HepG2 (cell line): ENCODE data around the gene RPGRIP1. TPM values are rescaled to one million over a fixed set of nuclear protein-coding genes. Genes with fewer than 3 reads are reported as not detected.
A peak's percentile ranks its signal among the peaks of the same experiment; 100 is the strongest.

ENCODE experiments used
- ATAC-seq: fragments of 200-7000 bp; cut with Tn5 transposase; 3 replicates; pipeline ENCODE4 v1.9.1; 2020; ENCODE audit warnings: mild to moderate bottlenecking, moderate library complexity
- BruUV-seq: library from RNA; stranded (reverse); fragments of 400-500 nt; replicated peaks from 2 replicates; lab custom pipeline; 2021; lab: Mats Ljungman, UMichigan
- CTCF ChIA-PET: fragments of 300-600 bp; formaldehyde crosslinking; extraction: SDS; loops from one replicate; lab custom pipeline; 2021; ENCODE audit warnings: low total read pairs, inconsistent platforms, low intra/inter-chr PET ratio; lab: Yijun Ruan, JAX
- POLR2A ChIA-PET: fragments of 350-600 bp; sonication (Branson Sonifier 250); formaldehyde crosslinking; loops from one replicate; lab custom pipeline; 2020; ENCODE audit warnings: antibody characterized with exemption, inconsistent platforms; lab: Yijun Ruan, JAX
- DNase-seq: peaks from one replicate; pipeline ENCODE4 v3.0.0-alpha.2; 2015; ENCODE audit warnings: low spot score
- FAIRE-seq: peaks from 3 replicates; lab custom pipeline; 2011; peaks lifted over from hg19 to GRCh38; lab: Jason Lieb, UNC
- H2AFZ ChIP-seq: one replicate; pipeline ENCODE4 v1.6.1; 2011; ENCODE audit warnings: low read length, inconsistent platforms
- H3K27ac ChIP-seq: fragments of 300-600 bp; 3 replicates; pipeline ENCODE4 v1.8.0; 2011; ENCODE audit warnings: mixed run types, mild to moderate bottlenecking, mixed read lengths, low read length, inconsistent platforms; ENCODE audit not compliant: insufficient read depth; ENCODE audit errors: extremely low read length
- H3K27me3 ChIP-seq, 2 experiments: fragments of 200-600 bp in 1 of 2; 2 replicates in 1 of 2; 3 replicates in 1 of 2; pipeline versions ENCODE4 v1.6.0 to v1.8.0; 2011; ENCODE audit warnings: low read length in 2 of 2, mild to moderate bottlenecking in 2 of 2, moderate library complexity in 2 of 2, inconsistent platforms in 1 of 2; ENCODE audit not compliant: insufficient read depth in 2 of 2, control insufficient read depth in 1 of 2
- H3K36me3 ChIP-seq, 2 experiments: fragments of 200-600 bp in 1 of 2; replicated peaks in 1 of 2; 2 replicates in 1 of 2; 3 replicates in 1 of 2; pipeline versions ENCODE4 v1.5.1 to v1.8.0; 2011; ENCODE audit warnings: low read length in 2 of 2, inconsistent platforms in 1 of 2; ENCODE audit not compliant: insufficient read depth in 2 of 2, control insufficient read depth in 1 of 2
- H3K4me1 ChIP-seq: 2 replicates; pipeline ENCODE4 v1.5.1; 2012; ENCODE audit warnings: low read length, inconsistent platforms; ENCODE audit not compliant: insufficient read depth
- H3K4me2 ChIP-seq: 2 replicates; pipeline ENCODE4 v1.6.0; 2011; ENCODE audit warnings: low read depth, low read length, inconsistent platforms
- H3K4me3 ChIP-seq, 3 experiments: fragments of 200-600 bp in 1 of 3; sonication (generic), shearing (Covaris generic) in 1 of 3; replicated peaks in 1 of 3; 2 replicates each; pipeline ENCODE4 v1.5.1; 2011 to 2016; ENCODE audit warnings: low read length in 3 of 3, inconsistent platforms in 2 of 3, low read depth in 2 of 3, mild to moderate bottlenecking in 2 of 3, control low read depth in 1 of 3, mixed read lengths in 1 of 3; ENCODE audit not compliant: insufficient read depth in 1 of 3
- H3K79me2 ChIP-seq: one replicate; pipeline ENCODE4 v1.6.1; 2011; ENCODE audit warnings: low read length, inconsistent platforms; ENCODE audit not compliant: insufficient read depth
- H3K9ac ChIP-seq: 2 replicates; pipeline ENCODE4 v1.6.0; 2011; ENCODE audit warnings: mild to moderate bottlenecking, low read depth, low read length, inconsistent platforms; ENCODE audit not compliant: insufficient read depth
- H3K9me3 ChIP-seq: 2 replicates; pipeline ENCODE4 v1.5.1; 2012; ENCODE audit warnings: mild to moderate bottlenecking, low read length
- H4K20me1 ChIP-seq: 2 replicates; pipeline ENCODE4 v1.6.0; 2011; ENCODE audit warnings: inconsistent platforms, mild to moderate bottlenecking, low read length, moderate library complexity; ENCODE audit not compliant: insufficient read depth
- BRCA1 ChIP-seq: sonication (generic); formaldehyde crosslinking; IDR thresholded peaks from 2 replicates; pipeline ENCODE4 v1.4.0; 2020; ENCODE audit warnings: missing genetic modification reagents
- HHEX ChIP-seq: IDR thresholded peaks from 2 replicates; pipeline ENCODE4 v1.6.1; 2016; ENCODE audit warnings: control low read depth
- HMGA1 ChIP-seq: sonication (generic); formaldehyde crosslinking; conservative IDR thresholded peaks from 2 replicates; pipeline ENCODE4 v1.4.0; 2020; ENCODE audit warnings: missing genetic modification reagents
- IKZF5 ChIP-seq: IDR thresholded peaks from 2 replicates; pipeline ENCODE4 v1.6.1; 2018; ENCODE audit warnings: missing genetic modification reagents, mild to moderate bottlenecking, missing compliant biosample characterization
- JUNB ChIP-seq: sonication (generic); formaldehyde crosslinking; IDR thresholded peaks from 2 replicates; pipeline ENCODE4 v1.8.0; 2022; ENCODE audit warnings: missing genetic modification reagents, mild to moderate bottlenecking, borderline replicate concordance
- MAX ChIP-seq: IDR thresholded peaks from 2 replicates; pipeline ENCODE4 v1.6.1; 2012; ENCODE audit warnings: inconsistent platforms
- MYNN ChIP-seq: sonication (generic); formaldehyde crosslinking; IDR thresholded peaks from 2 replicates; pipeline ENCODE4 v1.4.0; 2020; ENCODE audit warnings: mild to moderate bottlenecking, low read depth, missing genetic modification reagents
- PAF1 ChIP-seq: IDR thresholded peaks from 2 replicates; pipeline ENCODE4 v1.6.1; 2016; ENCODE audit warnings: missing genetic modification reagents, missing compliant biosample characterization
- PHB2 ChIP-seq: fragments of 450-650 bp; IDR thresholded peaks from 2 replicates; pipeline ENCODE4 v1.6.1; 2018; ENCODE audit not compliant: partially characterized antibody
- POLR2G ChIP-seq: fragments of 200-400 bp; formaldehyde crosslinking; IDR thresholded peaks from 2 replicates; pipeline ENCODE4 v1.6.1; 2018; ENCODE audit warnings: mild to moderate bottlenecking, low read depth, low read length, moderate library complexity
- RBFOX2 ChIP-seq: fragments of 200-400 bp; formaldehyde crosslinking; IDR thresholded peaks from 2 replicates; pipeline ENCODE4 v1.6.1; 2017; ENCODE audit warnings: low read depth, mild to moderate bottlenecking, low read length
- RFX5 ChIP-seq: IDR thresholded peaks from 2 replicates; pipeline ENCODE4 v1.6.1; 2011; ENCODE audit warnings: low read depth, low read length, improper control_type of control experiment
- SNAPC2 ChIP-seq: sonication (generic); formaldehyde crosslinking; IDR thresholded peaks from 2 replicates; pipeline ENCODE4 v1.8.1; 2022; ENCODE audit warnings: mild to moderate bottlenecking, missing genetic modification reagents
- ZFP37 ChIP-seq: sonication (generic); formaldehyde crosslinking; IDR thresholded peaks from 2 replicates; pipeline ENCODE4 v1.4.0; 2020; ENCODE audit warnings: missing genetic modification reagents, borderline replicate concordance
- ZNF280D ChIP-seq: sonication (generic); formaldehyde crosslinking; IDR thresholded peaks from 2 replicates; pipeline ENCODE4 v1.5.1; 2020; ENCODE audit warnings: mild to moderate bottlenecking, missing genetic modification reagents
- ZNF703 ChIP-seq: sonication (generic); formaldehyde crosslinking; IDR thresholded peaks from 2 replicates; pipeline ENCODE4 v1.5.1; 2020; ENCODE audit warnings: missing genetic modification reagents, mild to moderate bottlenecking, moderate library complexity, borderline replicate concordance
- WGBS: methylation state at CpG from one replicate; pipeline ENCODE4 v1.1.6; 2017; ENCODE audit warnings: low lambda C conversion rate; 5-methylcytosine and 5-hydroxymethylcytosine counted together
- in situ Hi-C: cut with HindIII; loops from 2 replicates; pipeline ENCODE4 v1.10.0; 2017; ENCODE audit warnings: low pct_unique_long_range_greater_than_20kb; ENCODE audit not compliant: extremely low pct_ligation_motif_present
- intact Hi-C: fragments of 100-400 bp; cut with micrococcal nuclease; formaldehyde crosslinking; loops from one replicate; pipeline ENCODE4 v1.10.0; 2022; ENCODE audit not compliant: unreplicated experiment
- polyA plus RNA-seq, 8 experiments: library from polyadenylated mRNA; depleted of rRNA in 3 of 8; stranded (reverse) in 7 of 8; unstranded in 1 of 8; fragments of >200 nt; fragmentation: Illumina TruSeq in 4 of 8; extraction: Trizol in 4 of 8; gene quantifications; 2 replicates each; pipeline versions ENCODE4 v1.2.1 to v1.2.3, GENCODE V29; 2011 to 2016; ENCODE audit warnings: low read depth in 4 of 8, missing spikeins in 1 of 8, mixed read lengths in 1 of 8; ENCODE audit not compliant: insufficient read depth in 1 of 8
- total RNA-seq, 5 experiments: library from RNA; depleted of rRNA; stranded (reverse); fragments of >200 nt; fragmentation: Illumina TruSeq; extraction: Trizol; gene quantifications; 2 replicates each; pipeline ENCODE4 v1.2.3, GENCODE V29; 2016; ENCODE audit warnings: low read depth in 1 of 5

The RPGRIP1 gene
- total and polyA plus RNA-seq, 2 of the 13 experiments (the other 11 are each of a cell fraction or from before 2014, with no cell fraction given): 0.13 to 1.1 TPM

GRCh38 chr14:21248739-21249411 lies 31.0 kb upstream of the RPGRIP1 start:
- Histone ChIP-seq H2AFZ (no peak overlapping the region), H3K9me3 (no peaks in the 10 kb centered on the region), H3K4me2 (no peak overlapping the region), H3K27me3 (no peaks in the 10 kb centered on the region; a peak in 1 of 5 replicates), H3K27ac (no peak overlapping the region), H3K4me3 (no peak overlapping the region), H4K20me1 (peaks cover 98% of the 10 kb centered on the region), H3K9ac (no peak overlapping the region), H3K79me2 (peaks cover 99% of the 10 kb centered on the region), H3K36me3 (peaks cover 28 to 86% of the 10 kb centered on the region in 2 experiments), H3K4me1 (peaks cover 52% of the 10 kb centered on the region)
- WGBS: 95% methylated on average over 8 of the region's 8 CpGs
- no peak for DNase-seq
- ChIA-PET POLR2A (interaction anchor here (1.0 to 1.1 kb wide), 2 partner anchors 9 to 278 kb away, joined by 3 read pairs; no protein-coding TSS in a partner anchor), CTCF (no interaction called here)
- FAIRE-seq: no peak
- TSS peak; percentile 1 for BruUV-seq
- intact Hi-C loops (no loop called here), in situ Hi-C loops (no loop called here)
- no peak for ATAC-seq
- no peak for TF ChIP-seq HMGA1 (CRISPR knock-in tag)
- no peak for TF ChIP-seq JUNB (CRISPR knock-in tag)
- TF ChIP-seq HHEX (CRISPR knock-in tag): no peak
- TF ChIP-seq POLR2G: peak; percentile 56; the same call in 1 of the 2 replicates
- TF ChIP-seq MAX: no peak
- no peak for TF ChIP-seq IKZF5 (CRISPR knock-in tag)
- TF ChIP-seq RFX5: no peak
- TF ChIP-seq BRCA1: no peak
- 0 out of 2 replicates have a peak, but pooled peaks have one; percentile 47 for TF ChIP-seq SNAPC2
- no peak for TF ChIP-seq PHB2
- no peak for TF ChIP-seq ZNF703
- no peak for TF ChIP-seq MYNN (CRISPR knock-in tag)
- TF ChIP-seq RBFOX2: peak; percentile 37
- no peak for TF ChIP-seq ZFP37 (CRISPR knock-in tag)
- 0 out of 2 replicates have a peak, but pooled peaks have one; percentile 51 for TF ChIP-seq ZNF280D (CRISPR knock-in tag)
- TF ChIP-seq PAF1 (CRISPR knock-in tag): peak; percentile 59; the same call in 1 of the 2 replicates
